NOMO-1 (cell line): ENCODE results near the gene FLVCR1.
"Not testable (repeated sequence)": the region's sequence is repeated elsewhere in the genome, so short reads cannot be mapped to it uniquely, and the experiment has no call there.

Experiments used
- DNase-seq, 2 experiments: peaks; one replicate each; lab custom pipeline; 2025; ENCODE audit not compliant: unreplicated experiment in 2 of 2; lab: John Stamatoyannopoulos, UW

The FLVCR1 gene

GRCh38 chr1:212914110-212914509 is 56.0 kb downstream of the FLVCR1 start:
- DNase-seq = not testable (repeated sequence)

- DNase-seq = no peak
Observed at GRCh38 chr1:212914789-212915188, 56.7 kb downstream of the FLVCR1 start.

GRCh38 chr1:212915245-212916091 is 57.4 kb downstream of the FLVCR1 start:
- no peak for DNase-seq

GRCh38 chr1:212916481-212917133 is 58.5 kb downstream of the FLVCR1 start:
- DNase-seq = no peak

- no peak for DNase-seq
Observed at GRCh38 chr1:212917134-212917485, 59.0 kb downstream of the FLVCR1 start.

- no peak for DNase-seq
Observed at GRCh38 chr1:212917858-212918257, 59.8 kb downstream of the FLVCR1 start.

- no peak for DNase-seq
Observed at GRCh38 chr1:212918824-212919223, 60.7 kb downstream of the FLVCR1 start.

GRCh38 chr1:212920246-212920645 is 62.2 kb downstream of the FLVCR1 start:
- DNase-seq = no peak

GRCh38 chr1:212920896-212921295 is 62.8 kb downstream of the FLVCR1 start:
- no peak for DNase-seq

GRCh38 chr1:212922016-212922415 is 63.9 kb downstream of the FLVCR1 start:
- no peak for DNase-seq

- DNase-seq = no peak
Observed at GRCh38 chr1:212926372-212926771, 68.3 kb downstream of the FLVCR1 start.

GRCh38 chr1:212928323-212929291 is 70.5 kb downstream of the FLVCR1 start:
- no peak for DNase-seq

GRCh38 chr1:212930986-212931678 is 73.1 kb downstream of the FLVCR1 start:
- DNase-seq = no peak

GRCh38 chr1:212933815-212934471 is 75.9 kb downstream of the FLVCR1 start:
- no peak for DNase-seq

GRCh38 chr1:212935387-212935981 is 77.4 kb downstream of the FLVCR1 start:
- DNase-seq = no peak

- DNase-seq = no peak
Observed at GRCh38 chr1:212937034-212937433, 79.0 kb downstream of the FLVCR1 start.

- no peak for DNase-seq
Observed at GRCh38 chr1:212938846-212939245, 80.8 kb downstream of the FLVCR1 start.

- no peak for DNase-seq
Observed at GRCh38 chr1:212941452-212941851, 83.4 kb downstream of the FLVCR1 start.

GRCh38 chr1:212942679-212943392 is 84.8 kb downstream of the FLVCR1 start:
- DNase-seq = no peak
